SK-N-SH treated with all-trans-retinoic acid at 6 μM for 48 hours (cell line): ENCODE measurements around the gene WDR37.

Experiments
- ARNTL ChIP-seq: fragments of 450-650 bp; formaldehyde crosslinking; IDR thresholded peaks from 2 replicates; pipeline ENCODE4 v1.5.0; 2020; ENCODE audit warnings: low read depth, mild to moderate bottlenecking, moderate library complexity, borderline replicate concordance
- BACH2 ChIP-seq: fragments of 250-450 bp; sonication (Bioruptor Pico); IDR thresholded peaks from 2 replicates; pipeline ENCODE4 v1.9.0; 2021; ENCODE audit warnings: mild to moderate bottlenecking, borderline replicate concordance
- ESRRG ChIP-seq: fragments of 250-450 bp; sonication (Bioruptor Pico); IDR thresholded peaks from 2 replicates; pipeline ENCODE4 v1.6.1; 2021; ENCODE audit warnings: mild to moderate bottlenecking
- GLIS3 ChIP-seq: fragments of 250-450 bp; sonication (Bioruptor Pico); IDR thresholded peaks from 2 replicates; pipeline ENCODE4 v1.5.0; 2020; ENCODE audit warnings: mild to moderate bottlenecking, moderate library complexity
- ISL1 ChIP-seq: fragments of 250-450 bp; sonication (Bioruptor Pico); IDR thresholded peaks from 2 replicates; pipeline ENCODE4 v2.1.2; 2022; ENCODE audit warnings: mild to moderate bottlenecking, moderate library complexity
- OSR1 ChIP-seq: fragments of 250-450 bp; sonication (Bioruptor Pico); IDR thresholded peaks from 2 replicates; pipeline ENCODE4 v1.8.0; 2022; ENCODE audit warnings: moderate library complexity, mild to moderate bottlenecking, inconsistent platforms
- PATZ1 ChIP-seq: fragments of 250-450 bp; sonication (Bioruptor Pico); IDR thresholded peaks from 2 replicates; pipeline ENCODE4 v1.8.0; 2020; ENCODE audit warnings: mild to moderate bottlenecking, moderate library complexity, borderline replicate concordance
- TCF4 ChIP-seq: fragments of 250-450 bp; sonication (Bioruptor Pico); IDR thresholded peaks from 2 replicates; pipeline ENCODE4 v1.8.0; 2021; ENCODE audit warnings: mild to moderate bottlenecking, moderate library complexity, borderline replicate concordance
- ZC3H10 ChIP-seq: fragments of 250-450 bp; sonication (Bioruptor Pico); IDR thresholded peaks from 2 replicates; pipeline ENCODE4 v1.5.1; 2021; ENCODE audit warnings: mild to moderate bottlenecking, moderate library complexity
- ZFP3 ChIP-seq: fragments of 250-450 bp; sonication (Bioruptor Pico); IDR thresholded peaks from 2 replicates; pipeline ENCODE4 v1.5.0; 2020; ENCODE audit warnings: mild to moderate bottlenecking, moderate library complexity
- ZFP30 ChIP-seq: fragments of 450-650 bp; formaldehyde crosslinking; IDR thresholded peaks from 2 replicates; pipeline ENCODE4 v1.5.0; 2022; ENCODE audit warnings: mild to moderate bottlenecking, moderate library complexity
- ZNF70 ChIP-seq: fragments of 450-650 bp; formaldehyde crosslinking; IDR thresholded peaks from 2 replicates; pipeline ENCODE4 v1.5.0; 2020; ENCODE audit warnings: mild to moderate bottlenecking, moderate library complexity

GRCh38 chr10:1049425-1049958 is 6.7 kb upstream of the WDR37 start:
- TF ChIP-seq PATZ1 (CRISPR knock-in tag) (no peak), ZFP3 (CRISPR knock-in tag) (no peak), ZC3H10 (CRISPR knock-in tag) (no peak), ISL1 (no peak), TCF4 (CRISPR knock-in tag) (no peak), OSR1 (no peak), ZNF70 (CRISPR knock-in tag) (no peak), ESRRG (CRISPR knock-in tag) (no peak), ZFP30 (CRISPR knock-in tag) (no peak), GLIS3 (CRISPR knock-in tag) (no peak), BACH2 (CRISPR knock-in tag) (no peak), ARNTL (CRISPR knock-in tag) (no peak)
